Prostate gland (tissue), 2 donors: ENCODE results near the gene CHEK1.

Experiments used
- POLR2A ChIP-seq: fragments of 450-650 bp; IDR thresholded peaks from one replicate; pipeline ENCODE4 v1.6.1; 2016; ENCODE audit warnings: antibody characterized with exemption, mild to moderate bottlenecking
- POLR2AphosphoS5 ChIP-seq: sonication (generic); formaldehyde crosslinking; IDR thresholded peaks from one replicate; pipeline ENCODE4 v1.6.1; 2017; ENCODE audit warnings: antibody characterized with exemption
- TF ChIP-seq, protein P1 (sequence below), 4 experiments: fragments of 200-600 bp in 2 of 4; fragments of 450-650 bp in 2 of 4; sonication (generic) in 2 of 4; IDR thresholded peaks; 1 replicate in 3 of 4; 2 replicates in 1 of 4; pipeline ENCODE4 v1.5.1; 2016 to 2019; ENCODE audit warnings: antibody characterized with exemption in 4 of 4, mild to moderate bottlenecking in 2 of 4, moderate library complexity in 2 of 4

DNA sequence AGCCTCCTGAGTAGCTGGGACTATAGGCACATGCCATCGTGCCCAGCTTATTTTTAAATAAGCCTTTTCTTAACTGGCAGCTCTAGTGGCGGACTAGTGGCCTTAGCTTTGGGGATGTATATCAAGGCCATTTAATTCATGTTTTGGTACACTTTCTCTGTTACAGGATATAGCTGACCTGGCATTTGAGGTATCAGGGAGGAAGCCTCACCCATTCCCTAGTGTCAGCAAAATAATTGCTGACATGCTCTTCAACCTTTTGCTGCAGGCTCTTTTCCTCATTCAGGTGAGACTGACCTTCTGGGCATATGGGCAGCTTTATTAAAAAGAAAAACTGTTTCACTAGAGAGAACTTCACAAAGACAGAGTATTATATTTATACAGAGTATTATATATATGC, 46.2 kb upstream of the CHEK1 start:
- TF ChIP-seq, protein P1, sequence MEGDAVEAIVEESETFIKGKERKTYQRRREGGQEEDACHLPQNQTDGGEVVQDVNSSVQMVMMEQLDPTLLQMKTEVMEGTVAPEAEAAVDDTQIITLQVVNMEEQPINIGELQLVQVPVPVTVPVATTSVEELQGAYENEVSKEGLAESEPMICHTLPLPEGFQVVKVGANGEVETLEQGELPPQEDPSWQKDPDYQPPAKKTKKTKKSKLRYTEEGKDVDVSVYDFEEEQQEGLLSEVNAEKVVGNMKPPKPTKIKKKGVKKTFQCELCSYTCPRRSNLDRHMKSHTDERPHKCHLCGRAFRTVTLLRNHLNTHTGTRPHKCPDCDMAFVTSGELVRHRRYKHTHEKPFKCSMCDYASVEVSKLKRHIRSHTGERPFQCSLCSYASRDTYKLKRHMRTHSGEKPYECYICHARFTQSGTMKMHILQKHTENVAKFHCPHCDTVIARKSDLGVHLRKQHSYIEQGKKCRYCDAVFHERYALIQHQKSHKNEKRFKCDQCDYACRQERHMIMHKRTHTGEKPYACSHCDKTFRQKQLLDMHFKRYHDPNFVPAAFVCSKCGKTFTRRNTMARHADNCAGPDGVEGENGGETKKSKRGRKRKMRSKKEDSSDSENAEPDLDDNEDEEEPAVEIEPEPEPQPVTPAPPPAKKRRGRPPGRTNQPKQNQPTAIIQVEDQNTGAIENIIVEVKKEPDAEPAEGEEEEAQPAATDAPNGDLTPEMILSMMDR (IDR thresholded peaks at IDR 0.05) = no peak
- TF ChIP-seq POLR2A = no peak
- no peak for TF ChIP-seq POLR2AphosphoS5
